Inflammatory macrophage treated with lipopolysaccharide for 4 hours (primary cell): ENCODE data around the gene TOP1.
"Not testable (repeated sequence)": the region's sequence is repeated elsewhere in the genome, so short reads cannot be mapped to it uniquely, and the experiment has no call there.

ENCODE experiments used
- DNase-seq: peaks from one replicate; pipeline ENCODE4 v3.0.0-alpha.2; 2020

Gene TOP1

DNA sequence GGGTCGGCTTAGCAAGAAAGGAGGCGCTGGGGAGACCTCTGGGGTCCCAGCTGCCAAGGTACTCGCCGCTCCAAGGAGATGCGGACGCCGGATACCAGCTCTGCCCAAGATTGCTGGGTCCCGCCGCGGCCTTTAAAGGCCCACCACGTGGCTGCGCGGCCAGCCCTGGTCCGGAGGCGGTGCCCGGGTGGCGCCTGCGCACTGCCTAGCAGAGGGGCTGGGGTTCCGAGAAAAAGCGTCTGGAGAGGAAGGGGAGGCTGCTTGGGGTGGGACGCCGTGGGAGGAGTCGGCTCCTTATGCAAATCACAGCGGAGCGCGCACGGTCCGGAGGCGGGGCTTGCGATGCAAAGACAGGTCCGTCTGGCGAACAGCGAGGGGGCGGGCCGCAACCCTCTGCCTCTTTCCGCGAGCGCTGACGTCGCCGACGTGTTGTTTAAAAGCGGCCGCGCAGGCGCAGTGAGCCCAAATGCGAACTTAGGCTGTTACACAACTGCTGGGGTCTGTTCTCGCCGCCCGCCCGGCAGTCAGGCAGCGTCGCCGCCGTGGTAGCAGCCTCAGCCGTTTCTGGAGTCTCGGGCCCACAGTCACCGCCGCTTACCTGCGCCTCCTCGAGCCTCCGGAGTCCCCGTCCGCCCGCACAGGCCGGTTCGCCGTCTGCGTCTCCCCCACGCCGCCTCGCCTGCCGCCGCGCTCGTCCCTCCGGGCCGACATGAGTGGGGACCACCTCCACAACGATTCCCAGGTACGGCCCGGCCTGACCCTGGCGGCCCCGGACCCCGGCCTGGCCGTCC lies at the start of gene TOP1:
TOP1 (plus strand) TSS at position 464 of the 791 bp plus-strand sequence; CDS start at position 710, 246 bp downstream.
- DNase-seq = peak; percentile 100

DNA sequence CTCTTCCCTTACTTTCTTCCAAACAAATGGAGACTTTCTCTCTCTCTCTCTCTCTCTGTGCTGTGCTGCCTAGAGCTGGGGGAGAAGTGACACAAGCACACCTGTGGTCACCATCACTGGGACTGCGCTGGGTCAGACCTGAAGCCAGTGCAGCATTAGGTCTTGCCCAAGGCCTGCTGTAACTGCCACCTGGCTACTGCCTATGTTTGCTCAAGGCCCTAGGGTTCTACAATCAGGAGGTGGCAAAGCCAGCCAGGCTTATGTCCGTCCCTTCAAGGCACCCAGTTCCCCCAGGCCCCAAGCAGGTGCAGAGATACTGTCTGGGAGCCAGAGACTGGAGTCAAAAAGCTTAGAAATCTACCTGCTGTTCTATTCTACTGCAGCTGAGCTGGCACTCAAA lies 49.4 kb upstream of the TOP1 start:
- no peak for DNase-seq

DNA sequence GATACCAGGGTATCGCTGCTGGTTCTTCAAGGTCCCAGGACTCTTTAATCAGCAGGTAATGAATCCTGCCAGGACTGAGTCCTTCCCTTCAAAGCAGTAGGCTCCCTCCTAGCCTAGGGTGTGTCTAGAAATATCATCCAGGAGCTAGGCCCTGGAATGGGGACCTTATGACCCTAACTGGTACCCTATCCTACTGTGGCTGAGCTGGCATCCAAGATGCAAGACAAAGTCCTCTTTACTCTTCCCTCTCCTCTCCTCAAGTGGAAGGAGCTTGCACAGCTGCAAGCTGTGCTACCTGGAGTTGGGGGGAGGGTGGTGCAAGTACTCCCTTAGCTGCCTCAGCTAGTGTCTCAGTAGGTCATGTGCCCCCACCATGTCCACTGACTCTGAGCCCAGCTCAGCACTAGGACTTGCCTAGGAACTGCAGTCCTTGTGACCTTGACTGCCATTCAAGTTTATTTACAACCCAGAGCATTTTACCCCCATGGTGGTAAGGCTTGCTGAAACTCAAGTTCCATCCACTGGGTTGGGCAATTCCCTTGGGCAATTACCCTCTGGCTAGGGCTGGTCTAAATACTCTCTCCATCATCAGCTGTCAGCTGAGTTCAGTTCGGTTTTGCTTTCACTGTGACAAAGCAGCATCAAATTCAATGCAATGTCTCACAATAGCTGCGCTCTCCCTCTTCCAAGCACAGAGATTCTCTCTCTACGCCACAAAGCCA lies 48.4 kb upstream of the TOP1 start:
- DNase-seq = peak; percentile 75

DNA sequence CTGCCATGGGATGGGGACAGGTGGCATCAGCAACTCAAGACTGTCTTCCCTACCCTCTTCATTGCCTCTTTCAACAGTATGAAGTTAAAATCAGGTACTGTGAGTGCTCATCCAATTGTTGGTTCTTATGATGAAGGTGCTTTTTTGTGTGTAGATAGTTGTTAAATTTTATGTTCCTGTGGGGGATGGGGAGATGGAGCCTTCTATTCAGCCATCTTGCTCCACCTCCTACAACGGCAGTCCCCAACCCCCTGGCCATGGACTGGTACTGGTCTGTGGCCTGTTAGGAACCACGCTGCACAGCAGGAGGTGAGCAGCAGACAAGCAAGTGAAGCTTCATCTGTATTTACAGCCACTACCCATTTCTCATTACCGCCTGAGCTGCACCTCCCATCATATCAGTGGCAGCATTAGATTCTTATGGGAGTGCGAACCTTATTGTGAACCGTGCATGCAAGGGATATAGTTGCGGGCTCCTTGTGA lies 47.8 kb upstream of the TOP1 start:
- DNase-seq = no peak

DNA sequence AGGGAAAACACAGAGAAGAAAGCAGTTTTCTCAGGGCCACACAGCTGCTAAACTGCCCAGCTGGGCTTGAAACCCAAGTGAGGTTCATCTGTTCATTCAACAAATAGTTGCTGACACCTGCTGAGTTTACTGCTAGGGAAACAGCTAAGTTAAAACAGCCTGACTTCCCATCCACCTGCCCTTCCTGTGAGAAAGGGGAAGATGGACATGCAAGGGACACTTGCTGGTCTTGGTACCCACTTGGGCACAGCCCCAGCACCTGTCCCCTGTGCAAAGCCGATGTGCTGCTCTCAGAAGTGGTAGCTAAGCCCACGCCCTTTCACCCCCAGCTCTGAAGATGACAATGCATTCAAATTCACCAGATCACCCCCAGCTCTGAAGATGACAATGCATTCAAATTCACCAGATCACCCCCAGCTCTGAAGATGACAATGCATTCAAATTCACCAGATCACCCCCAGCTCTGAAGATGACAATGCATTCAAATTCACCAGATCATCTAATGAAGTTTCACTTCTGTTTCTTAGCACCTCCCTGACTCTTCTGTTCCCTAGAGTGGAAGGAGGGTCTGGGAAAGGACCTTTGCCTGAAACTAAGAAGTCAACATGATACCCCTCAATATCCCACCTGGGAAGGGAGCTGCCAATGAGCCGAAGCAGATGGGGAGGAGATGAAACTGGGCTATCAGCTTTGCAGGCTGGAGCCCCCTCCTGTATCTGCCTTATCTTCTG lies 46.0 kb upstream of the TOP1 start:
- DNase-seq = no peak

DNA sequence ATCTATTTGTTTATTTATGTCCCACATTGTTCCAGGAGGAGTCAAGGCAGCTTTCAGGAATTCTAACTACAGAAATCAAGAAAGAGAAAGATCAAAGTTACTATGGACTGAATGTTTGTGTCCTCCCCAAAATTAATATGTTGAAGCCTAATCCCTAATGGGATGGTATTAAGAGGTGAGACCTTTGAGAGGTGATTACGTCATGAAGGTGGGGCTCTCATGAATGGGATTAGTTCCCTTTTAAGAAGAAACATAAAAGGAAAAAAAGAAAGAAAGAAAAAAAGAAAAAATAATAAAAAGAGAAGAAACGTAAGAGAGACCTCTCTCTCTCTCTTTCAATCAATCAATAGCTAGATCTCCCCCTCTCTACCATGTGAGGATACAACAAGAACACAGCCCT lies 44.7 kb upstream of the TOP1 start:
- DNase-seq = no peak

DNA sequence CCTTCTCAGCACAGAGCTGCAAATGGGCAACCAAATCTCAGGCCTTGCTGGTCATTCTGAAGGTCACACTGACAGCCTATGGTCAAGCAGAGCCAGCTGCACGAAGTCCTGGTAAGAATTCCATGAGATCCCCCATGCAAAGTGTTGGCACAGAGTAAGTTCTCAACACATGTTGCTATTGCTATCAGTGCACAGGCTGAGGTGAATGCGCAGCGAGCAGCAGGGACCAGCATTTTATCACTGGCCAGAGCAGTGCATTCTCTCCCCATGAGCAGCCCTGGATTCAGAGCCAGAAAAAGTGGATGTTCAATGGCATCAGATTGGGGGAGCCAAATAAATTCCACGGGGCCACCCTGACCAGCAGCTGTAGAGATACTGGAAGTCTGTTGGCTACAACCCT lies 44.1 kb upstream of the TOP1 start:
- no peak for DNase-seq

DNA sequence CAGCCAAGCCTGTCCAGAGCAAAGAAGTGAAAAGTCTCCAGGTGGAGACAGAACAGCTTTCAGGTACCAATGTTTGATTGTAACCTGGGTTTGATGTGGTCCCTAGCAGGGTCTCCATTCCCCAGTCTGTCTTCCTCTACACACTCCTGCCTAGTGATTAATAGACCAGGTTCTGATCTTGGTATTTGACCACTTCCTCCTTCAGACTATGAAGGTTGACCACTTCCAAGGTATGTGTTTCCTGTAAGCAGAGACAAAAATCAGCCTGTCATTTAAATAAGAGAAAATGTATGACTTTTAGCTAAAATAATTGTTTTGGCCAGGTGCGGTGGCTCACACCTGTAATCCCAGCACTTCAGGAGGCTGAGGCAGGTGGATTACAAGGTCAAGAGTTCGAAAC lies 41.8 kb upstream of the TOP1 start:
- DNase-seq = no peak

DNA sequence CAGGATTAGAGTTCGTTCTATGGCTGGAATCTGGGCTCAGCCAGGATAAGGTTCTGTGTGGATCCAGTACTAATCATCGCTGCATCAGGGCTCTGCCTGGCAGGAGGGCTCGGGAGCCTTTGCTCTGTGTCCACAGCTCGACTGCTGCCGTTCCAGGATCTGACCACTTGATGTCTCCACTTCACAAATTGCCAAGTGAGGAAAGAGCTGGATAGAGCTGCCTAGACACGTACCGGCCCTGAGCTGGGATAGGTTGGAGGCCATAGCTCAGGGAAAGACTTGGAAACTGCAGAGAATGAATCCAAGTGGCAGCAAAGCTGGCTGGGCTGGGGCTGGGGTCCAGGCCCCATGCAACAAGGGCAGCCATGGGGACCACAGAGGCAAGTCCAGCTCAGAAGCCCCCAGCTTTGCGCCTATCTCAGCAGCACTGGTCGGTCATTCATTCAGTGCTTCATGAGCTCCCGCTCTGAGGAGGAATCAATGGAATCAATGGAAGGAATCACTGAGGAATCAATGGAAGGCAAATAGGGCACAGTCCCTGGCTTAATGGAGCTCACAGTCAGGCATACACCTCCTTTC lies 38.0 kb upstream of the TOP1 start:
- peak; percentile 82 for DNase-seq

DNA sequence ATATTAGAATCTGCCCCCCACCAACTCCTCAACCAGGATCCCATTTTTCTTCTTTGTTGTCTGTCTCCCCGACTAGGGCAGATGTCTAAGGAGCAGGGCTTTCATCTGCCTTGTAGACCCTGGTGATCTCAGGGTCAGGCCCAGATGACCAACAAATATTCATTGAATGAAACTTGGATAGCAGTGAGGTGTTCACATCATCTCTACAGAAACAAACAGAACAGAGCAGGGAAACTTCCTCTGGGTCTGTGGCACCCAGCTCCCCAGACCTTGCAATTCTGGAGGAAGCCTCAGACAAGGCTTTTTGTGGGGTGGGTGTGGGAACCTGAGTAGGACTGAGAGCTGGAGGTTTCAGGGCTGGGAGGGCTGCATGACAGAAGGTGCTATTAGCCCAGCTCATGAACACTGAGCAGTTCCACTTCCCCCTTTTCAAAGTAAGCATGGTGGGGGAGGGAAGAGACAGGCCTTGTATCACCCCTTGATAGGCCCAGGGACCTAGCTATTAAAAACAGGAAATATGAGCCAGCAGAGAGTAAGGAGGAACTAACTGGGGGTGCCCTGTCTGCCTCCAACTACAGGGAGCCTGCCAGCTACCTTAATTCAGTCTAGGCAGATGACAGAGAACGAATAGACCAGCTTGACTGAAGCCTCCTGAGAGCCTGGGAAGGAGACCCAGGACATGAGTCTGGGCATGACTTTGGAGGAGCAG lies 37.3 kb upstream of the TOP1 start:
- DNase-seq = peak; percentile 95

DNA sequence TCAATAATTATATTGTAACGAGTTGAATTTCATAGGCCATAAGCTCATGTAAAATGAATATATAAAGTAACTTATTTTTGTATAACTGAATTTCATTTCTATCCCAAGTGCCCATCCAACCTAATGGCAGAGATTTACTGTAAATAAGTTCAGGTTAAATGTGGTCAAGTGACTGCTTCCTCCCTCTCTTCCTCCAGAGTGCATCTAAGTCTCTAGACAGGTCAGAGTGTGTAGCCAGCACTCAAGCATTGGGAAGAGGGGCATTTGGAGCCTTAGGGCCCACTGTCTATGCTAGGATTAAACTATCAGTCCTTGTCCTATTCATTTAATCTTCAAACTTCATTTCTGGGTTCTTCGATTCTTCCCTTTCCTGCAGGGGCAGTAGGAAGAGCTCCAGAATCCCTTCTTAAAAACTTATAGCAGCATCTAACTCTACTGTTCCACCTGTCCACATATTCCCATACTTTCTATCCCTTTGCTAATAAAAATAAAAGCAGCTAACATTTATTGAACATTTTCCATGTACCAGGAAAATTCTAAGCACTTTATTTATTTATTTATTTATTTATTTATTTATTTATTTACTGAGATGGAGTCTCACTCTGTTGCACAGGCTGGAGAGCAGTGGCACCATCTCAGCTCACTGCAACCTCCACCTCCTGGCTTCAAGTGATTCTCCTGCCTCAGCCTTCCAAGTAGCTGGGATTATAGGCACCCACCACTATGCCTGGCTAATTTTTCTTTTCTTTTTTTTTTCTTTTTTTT lies 36.1 kb upstream of the TOP1 start:
- no peak for DNase-seq

DNA sequence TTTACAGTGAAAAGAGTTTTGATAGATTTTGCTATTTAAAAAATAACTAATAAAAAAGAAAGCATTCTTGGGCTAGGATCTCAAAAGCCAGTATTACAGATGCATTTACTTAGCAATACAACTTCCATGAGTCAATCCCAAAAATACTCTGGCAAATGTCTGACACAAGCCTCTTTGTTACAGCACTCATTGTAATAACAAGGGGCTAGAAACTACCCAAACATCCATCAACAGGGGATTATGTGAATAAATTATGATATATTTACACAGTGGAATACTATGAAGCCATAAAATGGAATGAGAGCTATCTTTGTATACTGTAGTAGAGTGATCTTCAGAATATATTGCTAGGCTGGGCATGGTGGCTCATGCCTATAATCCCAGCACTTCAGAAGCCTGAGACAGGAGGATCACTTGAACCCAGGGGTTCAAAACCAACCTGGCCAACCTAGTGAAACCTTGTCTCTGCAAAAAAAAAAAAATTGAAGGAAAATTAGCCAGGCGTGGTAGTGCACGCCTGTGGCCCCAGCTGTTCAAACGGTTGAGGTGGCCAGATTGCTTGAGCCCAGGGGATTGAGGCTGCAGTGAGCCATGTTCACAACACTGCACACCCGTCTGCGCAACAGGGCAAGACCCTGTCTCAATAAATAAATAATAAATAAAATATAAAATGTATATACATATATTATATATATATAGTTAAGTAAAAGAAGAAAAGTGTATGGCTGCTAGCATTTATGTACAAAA lies 34.7 kb upstream of the TOP1 start:
- DNase-seq = no peak

DNA sequence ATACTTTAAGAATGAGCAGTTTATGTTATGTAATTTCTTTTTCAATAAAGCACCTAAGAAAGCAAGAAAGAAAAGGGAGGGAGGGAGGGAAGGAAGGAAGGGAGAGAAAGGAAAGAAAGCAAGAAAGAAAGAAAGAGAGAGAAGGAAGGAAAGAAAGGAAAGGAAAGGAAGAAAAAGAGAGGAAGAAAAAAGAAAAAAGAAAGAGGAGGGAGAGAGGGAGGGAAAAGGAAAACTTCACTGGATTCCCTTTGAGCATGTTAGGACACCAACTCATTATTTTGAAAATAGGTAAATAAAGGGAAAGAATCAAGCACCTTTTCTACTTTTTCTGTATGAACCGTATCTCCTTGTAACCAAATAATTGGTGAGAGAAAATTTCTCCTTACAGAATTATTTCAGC lies 32.3 kb upstream of the TOP1 start:
- no peak for DNase-seq

DNA sequence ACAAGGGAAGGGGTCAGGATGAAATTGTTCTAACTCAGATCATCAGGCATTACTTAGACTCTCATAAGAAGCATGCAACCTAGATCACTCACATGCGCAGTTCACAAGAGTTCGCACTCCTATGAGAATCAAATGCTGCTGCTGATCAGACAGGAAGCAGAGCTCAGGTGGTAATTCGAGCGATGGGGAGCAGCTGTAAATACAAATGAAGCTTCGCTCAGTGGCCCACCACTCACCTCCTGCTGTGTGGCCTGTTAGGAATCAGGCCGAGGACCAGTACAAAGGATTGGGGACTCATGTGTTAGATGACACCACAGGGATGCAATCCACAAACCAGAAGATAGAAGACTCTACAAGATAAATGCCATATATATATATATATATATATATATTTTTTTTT lies 31.5 kb upstream of the TOP1 start:
- DNase-seq = no peak

DNA sequence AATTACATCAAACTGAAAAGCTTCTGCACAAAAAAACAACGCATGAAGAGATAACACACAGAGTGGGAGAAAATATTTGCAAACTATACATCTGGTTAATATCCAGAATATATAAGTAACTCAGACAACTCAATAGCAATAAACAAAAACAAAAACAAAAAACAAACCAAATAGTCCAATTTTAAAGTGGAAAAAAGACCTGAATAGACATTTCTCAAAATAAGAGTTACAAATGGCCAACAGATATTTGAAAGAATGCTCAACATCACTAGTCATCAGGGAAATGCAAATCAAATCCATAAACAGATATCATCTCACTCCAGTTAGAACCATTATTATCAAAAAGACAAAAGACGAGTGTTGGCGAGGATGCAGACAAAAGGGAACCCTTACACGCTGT lies 28.8 kb upstream of the TOP1 start:
- no peak for DNase-seq

DNA sequence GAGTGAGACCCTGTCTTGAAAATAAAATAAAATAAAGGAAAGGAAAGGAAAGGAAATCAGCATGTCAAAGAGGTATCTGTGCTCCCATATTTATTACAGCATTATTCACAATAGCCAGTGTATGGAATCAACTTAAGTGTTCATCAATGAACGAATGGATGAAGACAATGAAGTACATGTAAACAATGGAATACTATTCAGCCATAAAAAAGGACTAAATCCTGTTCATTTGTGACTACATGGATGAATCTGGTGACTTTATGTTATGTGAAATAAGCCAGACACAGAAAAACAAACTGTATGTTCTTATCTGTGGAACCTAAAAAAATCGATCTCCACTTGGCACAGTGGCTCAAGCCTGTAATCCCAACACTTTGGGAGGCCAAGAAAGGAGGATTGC lies 28.0 kb upstream of the TOP1 start:
- DNase-seq = no peak

DNA sequence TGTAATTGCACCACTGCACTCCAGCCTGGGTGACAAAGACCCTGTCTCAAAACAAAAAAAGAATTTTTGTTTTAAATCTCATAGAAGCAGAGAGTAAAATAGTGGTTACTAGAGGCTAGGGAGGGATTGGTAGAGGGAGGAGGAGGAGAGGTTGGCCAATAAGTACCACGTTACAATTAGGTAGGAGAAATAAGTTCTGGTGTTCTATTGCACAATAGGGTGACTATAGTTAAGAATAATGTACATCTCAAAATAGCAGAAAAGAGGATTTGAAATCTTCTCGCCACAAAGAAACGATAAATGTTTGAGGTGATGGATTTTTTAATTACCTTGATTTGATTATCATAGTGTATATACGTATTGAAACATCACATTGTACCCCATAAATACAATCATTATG lies 27.1 kb upstream of the TOP1 start:
- DNase-seq = peak; percentile 56

DNA sequence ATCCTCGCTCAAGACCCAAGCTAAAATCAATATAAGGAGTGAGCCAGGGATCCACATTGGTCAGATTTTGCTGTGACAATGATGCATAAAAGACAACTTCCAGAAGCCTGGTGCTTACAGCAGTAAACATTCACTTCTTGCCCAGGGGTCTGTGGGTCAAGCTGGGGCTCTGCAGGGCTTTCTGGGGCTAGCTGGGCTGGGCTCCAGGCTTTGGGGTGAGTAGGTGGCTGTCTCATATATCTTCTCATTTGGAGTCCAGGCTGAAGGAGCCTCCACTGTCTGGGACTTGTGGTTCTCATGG lies 25.8 kb upstream of the TOP1 start:
- DNase-seq = no peak

DNA sequence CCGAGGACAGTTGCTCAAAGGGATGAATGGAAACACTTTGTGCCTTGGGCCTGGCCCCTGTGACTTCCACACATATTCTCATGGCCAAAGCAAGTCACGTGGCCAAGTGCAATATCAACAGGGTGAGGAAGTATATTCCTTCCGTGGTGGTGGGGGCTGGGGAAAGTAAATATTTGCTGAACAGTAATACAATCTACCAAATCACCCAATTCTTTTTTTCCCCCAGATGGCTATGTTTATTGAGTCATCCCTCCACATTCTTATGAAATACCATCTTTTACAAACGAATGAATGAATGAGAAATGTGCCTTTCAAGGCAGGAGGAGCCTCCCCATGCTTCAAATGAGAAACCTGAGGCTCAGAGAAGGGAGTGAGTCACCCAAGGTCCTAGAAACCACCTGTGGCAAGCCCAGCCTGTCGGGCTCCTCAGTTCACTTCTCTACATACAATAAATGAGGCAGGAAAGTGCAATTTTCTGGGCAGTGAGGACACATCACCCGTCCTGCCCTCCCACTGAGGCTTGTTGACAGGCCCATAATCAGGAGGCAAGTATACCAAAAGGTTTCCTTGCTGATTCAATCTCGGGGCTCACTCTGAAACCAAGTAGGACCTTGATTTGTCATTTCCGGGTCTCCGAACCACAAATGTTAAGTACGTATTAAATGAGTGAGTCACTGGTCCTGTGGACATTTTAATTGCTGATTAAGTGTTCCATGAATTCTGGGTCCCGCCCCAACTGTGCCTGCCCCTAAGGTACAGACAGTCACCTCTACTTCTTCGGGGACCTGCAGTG lies 25.3 kb upstream of the TOP1 start:
- DNase-seq = peak; percentile 87

DNA sequence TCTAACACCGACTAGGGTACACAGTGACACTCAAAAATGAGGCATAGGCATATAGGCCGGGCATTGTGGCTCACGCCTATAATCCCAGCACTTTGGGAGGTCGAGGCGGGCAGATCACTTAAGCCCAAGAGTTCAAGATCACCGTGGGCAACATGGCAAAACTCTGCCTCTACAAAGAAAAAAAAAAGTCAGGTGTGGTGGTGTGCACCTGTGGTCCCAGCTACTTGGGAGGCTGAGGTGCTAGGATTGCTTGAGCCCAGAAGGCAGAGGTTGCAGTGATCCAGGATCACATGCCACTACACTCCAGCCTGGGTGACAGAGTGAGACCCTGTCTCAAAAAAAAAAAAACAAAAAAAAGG lies 24.7 kb upstream of the TOP1 start:
- DNase-seq = not testable (repeated sequence)
